Left ventricle myocardium inferior (tissue), 1 donor: ENCODE measurements around the gene CLPTM1. TPM values are rescaled to one million over a fixed set of nuclear protein-coding genes. Genes with fewer than 3 reads are reported as not detected.

Experiments
- DNase-seq: peaks from one replicate; pipeline ENCODE4 v3.0.0-alpha.2; 2020
- H3K27ac ChIP-seq: fragments of 200-600 bp; replicated peaks from 2 replicates; pipeline ENCODE4 v1.8.0; 2021
- H3K27me3 ChIP-seq: fragments of 200-600 bp; 2 replicates; pipeline ENCODE4 v1.8.0; 2021; ENCODE audit warnings: low read depth
- H3K36me3 ChIP-seq: fragments of 200-600 bp; 2 replicates; pipeline ENCODE4 v1.8.0; 2021
- H3K4me1 ChIP-seq: fragments of 200-600 bp; 2 replicates; pipeline ENCODE4 v1.8.0; 2021
- H3K4me3 ChIP-seq: fragments of 200-600 bp; 2 replicates; pipeline ENCODE4 v1.8.0; 2021; ENCODE audit warnings: mild to moderate bottlenecking, moderate library complexity
- H3K9me3 ChIP-seq: fragments of 200-600 bp; replicated peaks from 2 replicates; pipeline ENCODE4 v1.8.0; 2021
- CTCF ChIP-seq: fragments of 200-600 bp; IDR thresholded peaks from 2 replicates; pipeline ENCODE4 v1.8.0; 2021; ENCODE audit warnings: antibody characterized with exemption, mild to moderate bottlenecking, borderline replicate concordance
- intact Hi-C: fragments of 100-400 bp; cut with micrococcal nuclease; formaldehyde crosslinking; loops from one replicate; pipeline ENCODE4 v1.11.0; 2022
- total RNA-seq: library from RNA; stranded (reverse); fragmentation: NEBNext Ultra II Directional; extraction: Animal tissue kit (Norgen Biotek cat#: 25700); gene quantifications from one replicate; pipeline ENCODE4 v1.2.1, GENCODE V29; 2021
- donor health status: DM: no; HTN: yes; CAD: no; lungs with severe emphysema.

Gene CLPTM1
- total RNA-seq, 1 donor from 2014 or later, result 89.3 TPM

- no peak for TF ChIP-seq CTCF
- intact Hi-C loops, result no loop called here
- H3K4me1 ChIP-seq, result peaks cover 14% of the 10 kb centered on the region
- H3K27ac ChIP-seq, result no peak overlapping the region
- no peaks in the 10 kb centered on the region for H3K9me3 ChIP-seq
- peaks cover 17% of the 10 kb centered on the region for H3K36me3 ChIP-seq
- DNase-seq, result no peak
- no peaks in the 10 kb centered on the region for H3K27me3 ChIP-seq
- H3K4me3 ChIP-seq, result no peak overlapping the region
Observed at GRCh38 chr19:45003485-45003884, 48.3 kb downstream of the CLPTM1 start.

GRCh38 chr19:45005787-45006186, 50.6 kb downstream of the CLPTM1 start:
- intact Hi-C loops, result no loop called here
- H3K4me3 ChIP-seq, result no peak overlapping the region

GRCh38 chr19:45008552-45008951, 53.4 kb downstream of the CLPTM1 start:
- intact Hi-C loops, result no loop called here
- no peak for DNase-seq
- TF ChIP-seq CTCF, result no peak
- Histone ChIP-seq H3K27me3 (no peaks in the 10 kb centered on the region), H3K4me1 (no peaks in the 10 kb centered on the region), H3K4me3 (no peak overlapping the region), H3K27ac (no peak overlapping the region), H3K9me3 (no peaks in the 10 kb centered on the region), H3K36me3 (peaks cover 35% of the 10 kb centered on the region)

More at GRCh38 chr19:45005787-45006186, 50.6 kb downstream of the CLPTM1 start:
- no peaks in the 10 kb centered on the region for H3K27me3 ChIP-seq
- no peak for TF ChIP-seq CTCF
- no peak for DNase-seq
- H3K27ac ChIP-seq, result no peak overlapping the region
- peaks cover 13% of the 10 kb centered on the region for H3K4me1 ChIP-seq
- peaks cover 20% of the 10 kb centered on the region for H3K36me3 ChIP-seq
- no peaks in the 10 kb centered on the region for H3K9me3 ChIP-seq

- Histone ChIP-seq H3K9me3 (no peaks in the 10 kb centered on the region), H3K4me3 (no peak overlapping the region), H3K36me3 (peaks cover 37% of the 10 kb centered on the region), H3K27me3 (no peaks in the 10 kb centered on the region), H3K4me1 (no peaks in the 10 kb centered on the region), H3K27ac (no peak overlapping the region)
- no peak for TF ChIP-seq CTCF
- intact Hi-C loops, result no loop called here
- no peak for DNase-seq
Observed at GRCh38 chr19:45009625-45010255, 54.6 kb downstream of the CLPTM1 start.

GRCh38 chr19:45010306-45010705, 55.1 kb downstream of the CLPTM1 start:
- no peak for TF ChIP-seq CTCF
- H3K9me3 ChIP-seq, result no peaks in the 10 kb centered on the region
- no peak overlapping the region for H3K27ac ChIP-seq
- peaks cover 41% of the 10 kb centered on the region for H3K36me3 ChIP-seq
- intact Hi-C loops, result no loop called here
- no peaks in the 10 kb centered on the region for H3K4me1 ChIP-seq
- DNase-seq, result no peak
- no peak overlapping the region for H3K4me3 ChIP-seq
- H3K27me3 ChIP-seq, result no peaks in the 10 kb centered on the region
